OCI-LY1 (cell line): Measurements from ENCODE around the gene TAF4.

Experiments used
- H2AFZ ChIP-seq: fragments of 200-600 bp; sonication (generic), shearing (Covaris generic); 2 replicates; pipeline ENCODE4 v1.6.0; 2014; ENCODE audit warnings: antibody characterized with exemption, mild to moderate bottlenecking, low read length
- H3F3A ChIP-seq: fragments of 200-600 bp; sonication (generic), shearing (Covaris generic); 2 replicates; pipeline ENCODE4 v1.6.0; 2014; ENCODE audit warnings: mild to moderate bottlenecking, antibody characterized with exemption, low read length, moderate library complexity; ENCODE audit not compliant: insufficient read depth
- H3K27ac ChIP-seq: fragments of 200-600 bp; sonication (generic); 2 replicates; pipeline ENCODE4 v1.5.1; 2014; ENCODE audit warnings: low read length, mixed run types, mild to moderate bottlenecking, low read depth; ENCODE audit not compliant: poor library complexity, severe bottlenecking
- H3K27me3 ChIP-seq: fragments of 200-600 bp; sonication (generic); 2 replicates; pipeline ENCODE4 v1.6.0; 2014; ENCODE audit warnings: antibody characterized with exemption, mild to moderate bottlenecking, low read length, moderate library complexity; ENCODE audit not compliant: insufficient read depth
- H3K36me3 ChIP-seq: fragments of 200-600 bp; sonication (generic); 2 replicates; pipeline ENCODE4 v1.6.1; 2014; ENCODE audit warnings: mild to moderate bottlenecking, antibody characterized with exemption, low read length, moderate library complexity, mixed read lengths; ENCODE audit not compliant: insufficient read depth
- H3K4me1 ChIP-seq: fragments of 200-600 bp; sonication (generic); 2 replicates; pipeline ENCODE4 v1.5.1; 2014; ENCODE audit warnings: mild to moderate bottlenecking, low read length, moderate library complexity; ENCODE audit not compliant: insufficient read depth, severe bottlenecking
- H3K4me2 ChIP-seq: fragments of 200-600 bp; sonication (generic), shearing (Covaris generic); 2 replicates; pipeline ENCODE4 v1.6.1; 2014; ENCODE audit warnings: low read length
- H3K4me3 ChIP-seq: fragments of 200-600 bp; sonication (generic); 2 replicates; pipeline ENCODE4 v1.5.1; 2014; ENCODE audit warnings: low read length, low read depth, mild to moderate bottlenecking, mixed read lengths; ENCODE audit not compliant: poor library complexity, severe bottlenecking
- H3K79me2 ChIP-seq: fragments of 200-600 bp; shearing (Covaris generic); 2 replicates; pipeline ENCODE4 v1.6.1; 2016; ENCODE audit warnings: mixed run types, low read length, mixed read lengths; ENCODE audit not compliant: insufficient read depth
- H3K9ac ChIP-seq: fragments of 200-600 bp; sonication (generic), shearing (Covaris generic); 2 replicates; pipeline ENCODE4 v1.6.1; 2014; ENCODE audit warnings: mild to moderate bottlenecking, low read length, mixed read lengths
- H3K9me2 ChIP-seq: fragments of 200-600 bp; sonication (generic), shearing (Covaris generic); 2 replicates; pipeline ENCODE4 v1.6.1; 2014; ENCODE audit warnings: low read depth, mild to moderate bottlenecking, low read length, mixed read lengths
- H3K9me3 ChIP-seq: fragments of 200-600 bp; shearing (Covaris generic); 2 replicates; pipeline ENCODE4 v1.6.1; 2014; ENCODE audit warnings: low read length, mixed read lengths
- H4K20me1 ChIP-seq: fragments of 200-600 bp; sonication (generic), shearing (Covaris generic); 2 replicates; pipeline ENCODE4 v1.6.0; 2016; ENCODE audit warnings: mild to moderate bottlenecking, low read length; ENCODE audit not compliant: insufficient read depth
- CTCF ChIP-seq: fragments of 200-600 bp; sonication (generic), shearing (Covaris generic); IDR thresholded peaks from 2 replicates; pipeline ENCODE4 v1.5.1; 2017; ENCODE audit warnings: mild to moderate bottlenecking, antibody characterized with exemption, low read length, moderate library complexity, mixed read lengths
- EZH2 ChIP-seq: fragments of 200-600 bp; sonication (generic), shearing (Covaris generic); IDR thresholded peaks from 2 replicates; pipeline ENCODE4 v1.8.0; 2017; ENCODE audit warnings: borderline replicate concordance, mixed run types, mild to moderate bottlenecking, antibody characterized with exemption, low read length, moderate library complexity, mixed read lengths

TAF4 gene

DNA sequence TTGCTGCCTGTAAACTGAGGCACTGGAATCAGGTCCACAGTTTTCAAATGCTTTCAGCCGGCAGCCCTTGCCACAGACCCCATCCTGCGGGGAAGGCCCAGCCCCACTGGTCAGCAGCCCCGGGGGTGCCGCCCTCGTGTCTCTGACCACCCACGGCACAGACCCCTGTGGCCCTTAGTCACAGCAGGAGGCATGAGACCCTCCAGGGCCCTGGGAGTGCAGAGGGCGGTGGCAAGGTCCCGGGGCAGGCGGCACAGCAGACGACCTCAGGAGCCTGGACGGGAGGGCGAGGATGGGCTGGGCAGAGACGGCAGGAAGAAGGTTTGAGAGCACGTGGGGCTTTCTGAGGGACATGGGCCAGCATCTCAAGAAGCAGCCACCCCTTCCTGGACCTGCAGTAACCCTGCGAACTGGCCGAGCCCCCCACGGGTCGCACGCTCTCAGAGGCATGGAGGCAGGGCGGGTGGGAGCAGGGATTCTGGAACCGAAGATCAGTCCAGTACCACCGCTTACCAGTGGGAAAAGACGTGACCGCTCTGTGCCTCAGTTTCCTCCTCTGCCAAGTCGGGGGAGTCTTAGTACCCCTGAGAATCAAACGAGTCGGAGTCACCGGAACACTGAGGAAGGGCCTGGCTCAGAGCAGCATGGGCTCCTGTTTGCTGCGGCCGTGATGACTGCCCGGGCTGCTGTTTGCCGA lies 140.7 kb downstream of the TAF4 start:
- no peaks in the 10 kb centered on the region for H3K36me3 ChIP-seq
- no peaks in the 10 kb centered on the region for H3K4me1 ChIP-seq
- TF ChIP-seq EZH2, result no peak
- TF ChIP-seq CTCF, result no peak
- H3K9me3 ChIP-seq, result no peaks in the 10 kb centered on the region
- peaks cover 7% of the 10 kb centered on the region; the same call in 1 of the 2 replicates for H3K27me3 ChIP-seq
- H3K4me2 ChIP-seq, result no peak overlapping the region
- H3K9ac ChIP-seq, result no peak overlapping the region
- no peak overlapping the region for H3K4me3 ChIP-seq
- H4K20me1 ChIP-seq, result no peaks in the 10 kb centered on the region
- no peak overlapping the region for H3K27ac ChIP-seq
- no peaks in the 10 kb centered on the region for H3K79me2 ChIP-seq
- no peak overlapping the region for H2AFZ ChIP-seq
- no peaks in the 10 kb centered on the region for H3F3A ChIP-seq
- H3K9me2 ChIP-seq, result no peaks in the 10 kb centered on the region
